ENCODE results near the gene RERG.

RERG gene

DNA sequence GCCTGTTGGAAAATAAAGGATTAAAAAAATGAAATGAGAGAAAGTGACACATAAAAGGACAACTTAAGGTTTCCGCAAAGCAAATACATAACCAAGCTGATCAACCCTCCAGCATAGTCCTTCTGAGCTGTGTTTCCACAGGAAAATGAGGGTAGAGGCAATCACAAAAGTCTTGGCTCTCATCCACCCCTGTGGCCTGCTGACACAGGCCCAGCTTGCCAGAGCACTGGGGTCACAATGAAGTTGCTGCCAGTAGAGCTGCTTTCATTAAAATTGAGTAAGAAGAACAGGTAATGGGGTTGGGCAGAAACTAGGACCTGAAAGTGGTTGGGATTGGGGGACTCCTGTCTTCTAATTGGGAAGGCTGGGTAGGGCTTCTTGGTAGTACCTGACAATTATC, 65.9 kb downstream of the RERG start:
- TF ChIP-seq, protein P1, sequence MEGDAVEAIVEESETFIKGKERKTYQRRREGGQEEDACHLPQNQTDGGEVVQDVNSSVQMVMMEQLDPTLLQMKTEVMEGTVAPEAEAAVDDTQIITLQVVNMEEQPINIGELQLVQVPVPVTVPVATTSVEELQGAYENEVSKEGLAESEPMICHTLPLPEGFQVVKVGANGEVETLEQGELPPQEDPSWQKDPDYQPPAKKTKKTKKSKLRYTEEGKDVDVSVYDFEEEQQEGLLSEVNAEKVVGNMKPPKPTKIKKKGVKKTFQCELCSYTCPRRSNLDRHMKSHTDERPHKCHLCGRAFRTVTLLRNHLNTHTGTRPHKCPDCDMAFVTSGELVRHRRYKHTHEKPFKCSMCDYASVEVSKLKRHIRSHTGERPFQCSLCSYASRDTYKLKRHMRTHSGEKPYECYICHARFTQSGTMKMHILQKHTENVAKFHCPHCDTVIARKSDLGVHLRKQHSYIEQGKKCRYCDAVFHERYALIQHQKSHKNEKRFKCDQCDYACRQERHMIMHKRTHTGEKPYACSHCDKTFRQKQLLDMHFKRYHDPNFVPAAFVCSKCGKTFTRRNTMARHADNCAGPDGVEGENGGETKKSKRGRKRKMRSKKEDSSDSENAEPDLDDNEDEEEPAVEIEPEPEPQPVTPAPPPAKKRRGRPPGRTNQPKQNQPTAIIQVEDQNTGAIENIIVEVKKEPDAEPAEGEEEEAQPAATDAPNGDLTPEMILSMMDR (IDR thresholded peaks at IDR 0.05; ENCODE audit: control insufficient read depth, extremely low read depth, insufficient read depth): no peak
- H3K4me3 ChIP-seq (ENCODE audit: low read depth, low read length): no peak overlapping the region
- no peak for DNase-seq (ENCODE audit: low read depth)

DNA sequence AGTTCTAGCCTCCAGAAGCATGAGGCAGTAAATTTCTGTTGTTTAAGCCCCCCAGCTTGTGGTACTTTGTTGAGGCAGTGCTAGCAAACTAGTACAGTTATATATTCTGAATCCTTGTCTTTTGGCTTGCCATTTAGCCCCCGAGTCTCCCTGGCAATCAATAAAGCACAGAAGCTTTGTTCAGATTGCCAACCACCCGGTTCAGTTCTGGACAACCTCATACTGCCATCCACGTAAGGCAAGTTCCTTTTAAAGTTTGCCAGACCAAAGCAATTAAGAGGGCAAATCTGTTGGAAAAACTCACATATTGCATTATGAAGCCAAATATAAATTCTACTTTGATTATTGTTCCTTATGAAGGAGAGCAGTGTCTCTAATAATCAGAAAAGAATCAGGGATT, 67.1 kb downstream of the RERG start:
- no peak for DNase-seq (ENCODE audit: low read depth)
- TF ChIP-seq, protein P1 (IDR thresholded peaks at IDR 0.05; ENCODE audit: control insufficient read depth, extremely low read depth, insufficient read depth): no peak
- H3K4me3 ChIP-seq (ENCODE audit: low read depth, low read length): no peak overlapping the region

DNA sequence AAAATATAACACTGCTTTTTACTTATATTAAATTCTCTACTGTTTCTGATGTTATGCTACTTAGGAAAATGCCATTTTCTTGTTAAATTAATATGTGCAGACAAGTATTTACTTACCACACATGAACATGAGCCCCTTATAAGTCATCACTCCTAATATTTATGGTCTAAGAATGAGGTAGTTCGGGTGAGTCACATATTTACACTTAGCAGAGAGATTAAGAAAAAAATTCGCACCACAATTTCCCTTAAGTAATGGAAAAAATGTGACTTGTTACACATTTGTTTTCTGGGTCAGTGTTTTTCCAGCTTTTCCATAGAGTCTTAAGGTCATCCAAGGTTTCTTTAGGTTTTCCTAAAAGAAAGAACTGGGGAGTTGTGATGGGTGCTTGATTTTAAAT, 68.3 kb downstream of the RERG start:
- TF ChIP-seq, protein P1 (IDR thresholded peaks at IDR 0.05; ENCODE audit: control insufficient read depth, extremely low read depth, insufficient read depth): no peak
- DNase-seq (ENCODE audit: low read depth): no peak
- no peak overlapping the region for H3K4me3 ChIP-seq (ENCODE audit: low read depth, low read length)

DNA sequence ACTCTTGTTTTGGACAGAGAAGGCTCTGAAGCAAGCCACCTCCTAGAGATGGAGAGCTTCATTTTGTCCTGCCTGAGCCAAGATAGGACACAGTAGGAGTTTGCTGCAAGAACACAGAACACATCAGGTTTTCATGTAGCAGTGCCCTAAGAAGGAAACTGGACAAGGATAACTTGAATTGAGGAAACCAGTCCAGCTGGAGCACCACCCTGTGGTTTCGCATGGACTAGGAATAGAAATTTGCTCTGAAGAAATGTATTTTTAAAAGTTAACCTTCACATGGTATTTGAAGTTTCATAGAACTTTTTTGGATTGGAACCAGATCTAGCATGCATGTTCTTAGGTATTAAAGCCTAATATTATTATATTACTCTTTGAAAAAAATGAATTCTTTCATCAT, 68.8 kb downstream of the RERG start:
- TF ChIP-seq, protein P1 (IDR thresholded peaks at IDR 0.05; ENCODE audit: control insufficient read depth, extremely low read depth, insufficient read depth): peak; percentile 31
- no peak for DNase-seq (ENCODE audit: low read depth)
- no peak overlapping the region for H3K4me3 ChIP-seq (ENCODE audit: low read depth, low read length)

DNA sequence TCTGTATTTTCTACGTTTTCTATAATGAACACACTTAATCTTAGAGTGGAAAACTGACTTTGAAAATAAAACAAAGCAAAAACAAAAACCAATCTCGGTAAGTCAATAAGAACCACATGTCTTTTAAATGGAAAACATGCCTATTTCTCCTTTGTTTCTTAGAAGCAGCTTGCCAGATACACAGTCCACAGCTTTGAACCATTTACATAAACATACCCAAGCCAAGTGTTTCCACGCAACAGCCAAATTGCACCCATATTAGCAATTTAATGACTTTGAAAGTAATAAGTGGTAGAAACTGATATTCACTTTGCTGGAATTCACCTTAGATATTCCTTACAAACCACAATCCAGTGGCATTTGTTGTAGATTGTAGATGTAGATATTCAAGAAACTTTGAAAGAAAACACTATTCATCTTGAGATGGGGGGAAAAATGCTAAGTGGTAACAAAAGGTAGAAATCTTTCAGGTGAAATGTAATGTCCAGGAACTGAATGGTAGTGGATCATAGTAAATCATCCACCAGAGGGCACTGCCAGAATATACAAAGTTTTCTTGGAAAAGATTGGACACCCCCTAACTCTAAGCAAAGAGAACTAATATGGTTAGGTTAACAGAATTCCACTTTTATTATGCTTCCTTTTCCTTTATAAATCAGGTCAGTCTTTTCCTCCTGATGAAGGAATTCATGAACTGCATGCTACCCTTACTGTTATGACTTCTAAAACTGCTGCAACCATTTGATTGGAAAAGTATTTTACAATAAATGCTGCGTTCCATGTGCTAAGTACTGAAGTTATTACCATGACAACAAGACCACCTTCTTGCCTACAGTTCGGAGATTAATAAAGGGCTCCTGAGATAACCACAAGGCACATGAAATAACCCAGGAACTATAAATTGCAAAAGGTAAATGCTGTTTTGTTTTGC, 69.8 kb downstream of the RERG start:
- H3K4me3 ChIP-seq (ENCODE audit: low read depth, low read length): no peak overlapping the region
- TF ChIP-seq, protein P1 (IDR thresholded peaks at IDR 0.05; ENCODE audit: control insufficient read depth, extremely low read depth, insufficient read depth): peak; percentile 53
- no peak for DNase-seq (ENCODE audit: low read depth)

DNA sequence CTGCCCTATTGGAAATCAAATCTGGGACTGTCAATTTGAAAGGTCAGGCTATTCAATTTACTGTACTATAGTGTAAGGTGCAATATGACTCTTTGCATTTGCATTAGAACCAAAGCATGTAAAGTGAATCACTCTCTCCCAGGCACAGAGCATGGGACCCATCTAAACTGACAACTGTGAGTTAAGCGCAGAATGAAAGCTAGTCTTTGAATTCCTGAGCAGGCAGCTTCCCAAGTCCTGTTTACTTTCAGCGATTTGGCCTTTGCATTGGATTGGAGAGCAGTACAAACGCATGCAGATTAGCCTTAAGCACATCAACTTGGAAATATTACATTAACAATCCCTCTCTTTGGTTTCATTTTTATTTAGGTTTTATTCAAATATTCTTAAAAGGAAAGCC, 74.6 kb downstream of the RERG start:
- no peak for DNase-seq (ENCODE audit: low read depth)
- H3K4me3 ChIP-seq (ENCODE audit: low read depth, low read length): no peak overlapping the region
- TF ChIP-seq, protein P1 (IDR thresholded peaks at IDR 0.05; ENCODE audit: control insufficient read depth, extremely low read depth, insufficient read depth): no peak

DNA sequence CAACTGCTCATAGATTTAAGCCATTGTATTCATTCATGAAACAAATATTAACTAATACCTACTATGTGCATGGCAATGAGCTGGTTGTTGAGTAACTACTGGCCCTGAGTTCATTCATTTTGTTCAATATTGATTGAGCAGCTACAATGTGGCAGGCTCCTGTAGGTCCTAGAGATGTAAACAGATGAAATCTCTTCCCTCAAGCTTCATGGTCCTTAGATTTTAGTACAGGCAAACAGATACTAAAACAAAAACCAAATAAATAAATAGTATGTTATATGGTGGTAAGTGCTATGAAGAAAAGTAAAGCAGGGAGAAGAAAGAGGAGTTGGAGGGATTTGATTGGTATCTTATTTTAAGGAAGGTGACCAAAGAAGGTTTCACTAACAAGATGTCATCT, 77.8 kb downstream of the RERG start:
- TF ChIP-seq, protein P1 (IDR thresholded peaks at IDR 0.05; ENCODE audit: control insufficient read depth, extremely low read depth, insufficient read depth): no peak
- H3K4me3 ChIP-seq (ENCODE audit: low read depth, low read length): no peak overlapping the region
- DNase-seq (ENCODE audit: low read depth): no peak
